Psoas muscle (tissue), 8 donors: ENCODE measurements around the gene GRM7. TPM values are rescaled to one million over a fixed set of nuclear protein-coding genes. Genes with fewer than 3 reads are reported as not detected.

Experiments used
- ATAC-seq, 4 donors: fragments of 200-7000 bp; cut with Tn5 transposase; one replicate each; pipeline ENCODE4 v1.9.1; 2020; ENCODE audit warnings: moderate library complexity in 3 of 4, mild to moderate bottlenecking in 2 of 4
- DNase-seq, 2 donors: peaks; one replicate each; pipeline ENCODE4 v3.0.0-alpha.2; 2020
- H3K27ac ChIP-seq: fragments of 200-600 bp; one replicate; pipeline ENCODE4 v1.8.0; 2022
- H3K27me3 ChIP-seq, 3 donors: fragments of 200-600 bp in 1 of 3; one replicate each; pipeline versions ENCODE4 v1.6.1 to v1.8.0; 2013 to 2022; ENCODE audit warnings: low read length in 2 of 3, mild to moderate bottlenecking in 2 of 3, moderate library complexity in 1 of 3; ENCODE audit not compliant: insufficient read depth in 3 of 3
- H3K36me3 ChIP-seq, 2 donors: fragments of 200-600 bp in 1 of 2; one replicate each; pipeline versions ENCODE4 v1.6.1 to v1.8.0; 2013 to 2022; ENCODE audit warnings: low read depth in 1 of 2, mild to moderate bottlenecking in 1 of 2, moderate library complexity in 1 of 2; ENCODE audit not compliant: insufficient read depth in 1 of 2
- H3K4me1 ChIP-seq: fragments of 200-600 bp; one replicate; pipeline ENCODE4 v1.8.0; 2022
- H3K4me3 ChIP-seq: fragments of 200-600 bp; one replicate; pipeline ENCODE4 v1.8.0; 2022; ENCODE audit warnings: mild to moderate bottlenecking
- H3K9me3 ChIP-seq: fragments of 200-600 bp; one replicate; pipeline ENCODE4 v1.8.0; 2022
- WGBS, 3 donors: extraction: QIAGEN DNeasy Blood & Tissue Kit; methylation state at CpG; one replicate each; pipeline versions ENCODE4 v1.1.6 to v1.1.7; 2013; 5-methylcytosine and 5-hydroxymethylcytosine counted together
- intact Hi-C, 2 donors: fragments of 100-400 bp; cut with DNase I; formaldehyde crosslinking; loops; one replicate each; pipeline versions ENCODE4 v1.11.0 to v1.14.2; 2022
- polyA plus RNA-seq, 3 donors: library from polyadenylated mRNA; stranded (reverse); fragments of 200-250 nt; gene quantifications; one replicate each; pipeline ENCODE4 v1.2.3, GENCODE V29; 2013
- total RNA-seq, 4 donors: library from RNA; stranded (reverse); fragmentation: NEBNext Ultra II Directional in 2 of 4; extraction: Animal tissue kit (Norgen Biotek cat#: 25700) in 2 of 4; gene quantifications; one replicate each; pipeline versions ENCODE4 v1.2.1 to v1.2.4, GENCODE V29; 2021 to 2023
- TF ChIP-seq, protein P1 (sequence below): fragments of 200-600 bp; IDR thresholded peaks from one replicate; pipeline ENCODE4 v1.8.0; 2022; ENCODE audit warnings: antibody characterized with exemption
- donor health status: healthy with polysubstance abuse.
- donor health status: DM: no; HTN: no; CAD: no; lungs with moderate emphysema.
- donor health status: Bipolar disorder and iron deficiency.
- donor health status: healthy.
- donor health status: DM: yes; HTN: yes; CAD: no.
- donor health status: DM: no; HTN: no; CAD: no.
- donor health status: DM: no; HTN: no; CAD: no.
- donor health status: DM: yes; HTN: yes; CAD: no.

GRM7 gene
- total and polyA plus RNA-seq, 7 donors: 0.01 TPM; not detected in 6

DNA sequence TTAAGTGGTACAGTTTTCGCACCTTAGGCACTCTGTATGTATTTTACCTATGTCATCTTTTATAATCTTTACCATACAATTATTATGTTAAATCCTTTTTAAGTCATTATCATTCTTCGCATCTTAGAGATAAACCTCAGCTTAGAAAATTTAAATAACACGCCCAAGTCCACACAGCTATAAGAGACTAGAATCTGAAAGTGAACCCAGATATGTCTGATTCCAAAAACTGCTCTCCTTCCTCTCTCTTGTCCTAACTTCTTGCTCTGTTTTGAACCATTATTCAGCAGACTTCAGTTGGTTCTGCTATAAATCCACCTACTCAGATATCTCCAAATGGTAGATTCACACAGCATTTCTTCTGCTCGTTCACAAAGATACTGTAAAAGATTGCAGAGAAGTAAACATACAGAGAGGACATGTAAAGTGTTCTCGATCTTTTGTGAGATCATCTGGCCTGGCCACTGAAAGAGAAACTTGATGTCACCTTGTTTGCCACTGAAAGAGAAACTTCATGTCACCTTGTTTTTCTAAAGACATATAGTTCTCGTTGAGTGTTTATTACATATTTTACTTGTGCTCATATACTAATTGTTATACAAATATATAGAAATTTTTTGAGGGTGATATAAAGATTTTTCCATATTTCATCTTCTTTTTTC is 533.2 kb downstream of the GRM7 start:
- H3K27ac ChIP-seq: no peak overlapping the region
- no peaks in the 10 kb centered on the region for H3K4me1 ChIP-seq
- H3K9me3 ChIP-seq: no peaks in the 10 kb centered on the region
- TF ChIP-seq, protein P1, sequence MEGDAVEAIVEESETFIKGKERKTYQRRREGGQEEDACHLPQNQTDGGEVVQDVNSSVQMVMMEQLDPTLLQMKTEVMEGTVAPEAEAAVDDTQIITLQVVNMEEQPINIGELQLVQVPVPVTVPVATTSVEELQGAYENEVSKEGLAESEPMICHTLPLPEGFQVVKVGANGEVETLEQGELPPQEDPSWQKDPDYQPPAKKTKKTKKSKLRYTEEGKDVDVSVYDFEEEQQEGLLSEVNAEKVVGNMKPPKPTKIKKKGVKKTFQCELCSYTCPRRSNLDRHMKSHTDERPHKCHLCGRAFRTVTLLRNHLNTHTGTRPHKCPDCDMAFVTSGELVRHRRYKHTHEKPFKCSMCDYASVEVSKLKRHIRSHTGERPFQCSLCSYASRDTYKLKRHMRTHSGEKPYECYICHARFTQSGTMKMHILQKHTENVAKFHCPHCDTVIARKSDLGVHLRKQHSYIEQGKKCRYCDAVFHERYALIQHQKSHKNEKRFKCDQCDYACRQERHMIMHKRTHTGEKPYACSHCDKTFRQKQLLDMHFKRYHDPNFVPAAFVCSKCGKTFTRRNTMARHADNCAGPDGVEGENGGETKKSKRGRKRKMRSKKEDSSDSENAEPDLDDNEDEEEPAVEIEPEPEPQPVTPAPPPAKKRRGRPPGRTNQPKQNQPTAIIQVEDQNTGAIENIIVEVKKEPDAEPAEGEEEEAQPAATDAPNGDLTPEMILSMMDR: no peak
- H3K4me3 ChIP-seq: no peak overlapping the region
- peaks cover 0 to 4% (median 0%) of the 10 kb centered on the region in 3 donors for H3K27me3 ChIP-seq
- intact Hi-C loops: no loop called here
- WGBS, 3 donors: 91 to 92% (median 91%) methylated on average over 6 of the region's 6 CpGs
- H3K36me3 ChIP-seq: no peaks in the 10 kb centered on the region
- DNase-seq (no peak), ATAC-seq (no peak)

DNA sequence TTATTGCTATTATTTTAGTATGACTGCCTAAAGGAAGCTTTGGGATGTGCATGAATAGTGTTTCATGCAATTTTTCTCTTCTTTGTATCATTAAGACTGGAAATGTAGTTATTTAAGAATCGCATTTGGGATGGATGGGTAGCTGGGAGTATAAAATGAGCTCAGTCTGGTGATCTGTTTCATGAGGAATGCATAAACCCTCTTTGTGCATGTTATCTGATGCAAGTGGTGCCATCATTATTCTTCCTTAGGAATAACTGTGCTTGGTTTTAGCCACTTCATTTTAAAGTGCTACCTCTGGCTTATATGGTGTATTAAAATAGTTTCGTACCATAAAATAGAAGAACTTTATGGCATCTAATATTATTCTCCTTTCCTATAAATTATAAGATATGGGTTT is 535.6 kb downstream of the GRM7 start:
- no peak for DNase-seq
- Histone ChIP-seq H3K36me3 (no peaks in the 10 kb centered on the region), H3K4me3 (no peak overlapping the region), H3K27ac (no peak overlapping the region), H3K9me3 (no peaks in the 10 kb centered on the region), H3K27me3 (peaks cover 0 to 4% (median 0%) of the 10 kb centered on the region in 3 donors), H3K4me1 (no peaks in the 10 kb centered on the region)
- 93 to 95% (median 94%) methylated on average over 2 of the region's 2 CpGs for WGBS, 3 donors
- ATAC-seq: no peak
- intact Hi-C loops: no loop called here
- TF ChIP-seq, protein P1: no peak

DNA sequence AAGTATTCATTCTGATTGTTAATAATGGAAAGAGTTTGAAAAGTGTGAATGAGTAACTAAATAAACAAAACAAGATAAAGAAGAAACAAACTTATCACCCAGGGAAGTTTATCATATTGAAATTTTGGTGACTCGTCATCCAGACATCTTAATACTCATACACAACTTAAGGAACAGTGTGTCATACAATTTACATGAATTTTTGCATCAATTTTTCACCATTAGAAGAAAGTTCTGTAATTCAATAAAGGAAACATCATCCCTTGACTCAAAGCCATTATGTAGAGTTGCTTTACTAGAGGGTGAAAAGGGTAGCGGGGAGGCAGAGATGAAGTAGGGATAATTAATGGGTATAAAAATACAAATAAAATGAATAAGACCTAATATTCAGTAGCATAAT is 536.2 kb downstream of the GRM7 start:
- Histone ChIP-seq H3K4me3 (no peak overlapping the region), H3K36me3 (no peaks in the 10 kb centered on the region), H3K27ac (no peak overlapping the region), H3K4me1 (no peaks in the 10 kb centered on the region), H3K27me3 (peaks cover 0 to 4% (median 0%) of the 10 kb centered on the region in 3 donors), H3K9me3 (no peaks in the 10 kb centered on the region)
- 88 to 96% (median 94%) methylated on average over 2 of the region's 2 CpGs for WGBS, 3 donors
- ATAC-seq (no peak), DNase-seq (no peak)
- intact Hi-C loops: no loop called here
- TF ChIP-seq, protein P1: no peak

DNA sequence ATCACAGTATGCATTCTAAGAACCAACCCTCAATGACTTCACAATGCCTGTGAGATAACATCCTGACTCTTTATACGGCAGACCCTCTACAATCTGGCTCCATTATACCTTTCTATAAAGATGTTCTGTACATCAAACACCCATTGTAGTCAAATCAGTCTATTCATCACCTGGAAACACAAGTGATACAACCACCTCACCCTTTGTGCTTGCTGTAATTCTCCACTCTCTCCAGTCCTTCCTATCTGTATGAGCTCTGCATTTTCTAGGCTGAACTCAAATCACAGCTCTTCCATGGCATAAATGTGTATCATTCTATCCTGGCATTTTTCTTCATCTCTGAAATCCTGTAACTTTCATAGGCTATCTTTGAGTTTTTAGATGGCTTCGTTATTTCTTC is 539.4 kb downstream of the GRM7 start:
- no peaks in the 10 kb centered on the region for H3K4me1 ChIP-seq
- no peaks in the 10 kb centered on the region for H3K36me3 ChIP-seq
- 83 to 87% (median 85%) methylated on average over 2 of the region's 2 CpGs for WGBS, 3 donors
- DNase-seq (no peak), ATAC-seq (no peak)
- TF ChIP-seq, protein P1: no peak
- H3K4me3 ChIP-seq: no peak overlapping the region
- peaks cover 0 to 4% (median 2%) of the 10 kb centered on the region in 3 donors for H3K27me3 ChIP-seq
- H3K27ac ChIP-seq: no peak overlapping the region
- H3K9me3 ChIP-seq: no peaks in the 10 kb centered on the region
- intact Hi-C loops: no loop called here

DNA sequence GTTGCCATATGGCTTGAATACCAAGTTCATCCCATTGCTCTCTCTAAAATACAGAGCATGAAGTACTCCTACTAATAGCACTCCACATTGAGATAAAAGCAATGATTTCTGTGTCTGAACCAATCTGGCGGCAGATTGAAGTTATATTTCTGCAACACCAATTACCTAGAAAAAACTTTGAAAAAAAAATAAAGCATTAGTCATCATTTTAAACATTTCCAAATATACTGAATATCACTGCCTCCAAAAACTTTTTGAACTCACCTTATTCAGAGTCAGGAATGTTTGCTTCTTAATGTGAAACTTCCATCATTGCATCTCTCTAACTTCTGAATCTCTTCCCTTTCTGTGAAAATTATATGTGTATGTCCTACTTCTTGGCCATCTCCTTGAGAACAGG is 540.5 kb downstream of the GRM7 start:
- 83 to 94% (median 90%) methylated on average over 1 of the region's 1 CpG for WGBS, 3 donors
- H3K27me3 ChIP-seq: peaks cover 0 to 4% (median 2%) of the 10 kb centered on the region in 3 donors
- no peak for ATAC-seq

More for the DNA sequence above, 540.5 kb downstream of the GRM7 start:
- Histone ChIP-seq H3K4me1 (no peaks in the 10 kb centered on the region), H3K9me3 (no peaks in the 10 kb centered on the region), H3K27ac (no peak overlapping the region), H3K36me3 (no peaks in the 10 kb centered on the region), H3K4me3 (no peak overlapping the region)
- TF ChIP-seq, protein P1: no peak
- intact Hi-C loops: no loop called here
- DNase-seq: no peak
